Subcutaneous adipose tissue (tissue), 4 donors: ENCODE measurements around the gene IFFO2. TPM values are rescaled to one million over a fixed set of nuclear protein-coding genes. Genes with fewer than 3 reads are reported as not detected.

ENCODE experiments used
- total RNA-seq, 4 donors: library from RNA; depleted of rRNA; stranded (reverse); fragments of >200 nt; gene quantifications; one replicate each; pipeline ENCODE4 v1.1.0, GENCODE V29; 2016
- TF ChIP-seq, protein P1 (sequence below): fragments of 450-650 bp; IDR thresholded peaks from one replicate; pipeline ENCODE4 v1.5.1; 2016; ENCODE audit warnings: low read depth, mild to moderate bottlenecking, control low read depth, antibody characterized with exemption, moderate library complexity

IFFO2 gene
- total RNA-seq, 4 donors from 2014 or later: 2.0 to 12.8 (median 4.8) TPM

DNA sequence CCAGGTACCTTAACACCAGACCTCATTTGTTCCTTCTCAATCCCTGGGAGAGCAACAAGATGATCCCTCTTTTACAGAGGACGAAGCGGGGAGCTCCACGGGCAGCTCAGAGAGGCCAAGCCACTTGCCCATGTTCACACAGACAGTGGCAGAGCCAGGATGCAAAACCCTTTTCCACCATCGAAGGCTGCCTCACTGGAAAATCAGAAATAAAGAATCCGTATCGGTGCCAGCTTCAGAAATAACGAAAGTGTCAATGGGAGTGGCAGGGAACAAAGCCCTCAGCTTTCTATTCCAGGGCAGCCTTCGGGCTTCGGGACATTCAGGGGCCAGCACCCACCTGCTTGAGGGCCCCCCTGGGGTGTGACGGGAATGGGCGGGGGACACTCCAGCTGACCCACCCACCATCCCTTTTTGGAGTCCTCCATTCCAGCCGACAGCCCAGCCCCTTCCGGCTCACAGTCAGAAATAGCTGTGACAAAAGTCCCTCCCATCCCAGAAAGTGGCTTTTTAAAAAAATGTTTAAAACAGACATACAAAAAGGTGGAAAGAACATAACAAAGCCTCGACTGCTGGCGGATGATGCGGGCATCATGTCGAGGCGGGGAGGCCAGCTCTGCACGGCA lies 6.0 kb downstream of the IFFO2 start:
- TF ChIP-seq, protein P1, sequence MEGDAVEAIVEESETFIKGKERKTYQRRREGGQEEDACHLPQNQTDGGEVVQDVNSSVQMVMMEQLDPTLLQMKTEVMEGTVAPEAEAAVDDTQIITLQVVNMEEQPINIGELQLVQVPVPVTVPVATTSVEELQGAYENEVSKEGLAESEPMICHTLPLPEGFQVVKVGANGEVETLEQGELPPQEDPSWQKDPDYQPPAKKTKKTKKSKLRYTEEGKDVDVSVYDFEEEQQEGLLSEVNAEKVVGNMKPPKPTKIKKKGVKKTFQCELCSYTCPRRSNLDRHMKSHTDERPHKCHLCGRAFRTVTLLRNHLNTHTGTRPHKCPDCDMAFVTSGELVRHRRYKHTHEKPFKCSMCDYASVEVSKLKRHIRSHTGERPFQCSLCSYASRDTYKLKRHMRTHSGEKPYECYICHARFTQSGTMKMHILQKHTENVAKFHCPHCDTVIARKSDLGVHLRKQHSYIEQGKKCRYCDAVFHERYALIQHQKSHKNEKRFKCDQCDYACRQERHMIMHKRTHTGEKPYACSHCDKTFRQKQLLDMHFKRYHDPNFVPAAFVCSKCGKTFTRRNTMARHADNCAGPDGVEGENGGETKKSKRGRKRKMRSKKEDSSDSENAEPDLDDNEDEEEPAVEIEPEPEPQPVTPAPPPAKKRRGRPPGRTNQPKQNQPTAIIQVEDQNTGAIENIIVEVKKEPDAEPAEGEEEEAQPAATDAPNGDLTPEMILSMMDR: no peak

- TF ChIP-seq, protein P1: no peak
These were observed 6.6 kb downstream of the IFFO2 start for GRCh38 chr1:18949686-18950400.

GRCh38 chr1:18948913-18949685 lies 7.4 kb downstream of the IFFO2 start:
- TF ChIP-seq, protein P1: no peak

GRCh38 chr1:18948048-18948912 lies 8.2 kb downstream of the IFFO2 start:
- TF ChIP-seq, protein P1: no peak

DNA sequence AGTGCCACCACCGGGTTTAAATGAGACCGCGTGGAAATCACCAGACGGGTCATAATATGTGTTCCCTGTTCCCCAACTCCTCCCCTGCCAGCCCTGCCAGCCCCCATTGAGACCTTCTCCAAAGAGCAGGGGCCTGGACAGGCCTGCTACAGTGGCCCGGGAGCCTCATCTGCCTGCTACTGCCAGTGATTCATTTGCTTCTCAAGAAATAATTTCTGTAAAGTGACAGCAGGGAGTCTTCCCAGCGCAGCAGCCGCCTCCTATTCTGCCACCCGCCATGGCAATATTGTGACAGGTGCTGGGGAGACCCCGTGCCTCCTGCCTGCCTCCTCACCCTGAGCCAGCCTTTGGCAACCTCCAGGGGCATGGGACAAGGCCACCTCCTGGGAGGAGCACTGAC lies 8.9 kb downstream of the IFFO2 start:
- TF ChIP-seq, protein P1: no peak

- TF ChIP-seq, protein P1: no peak
These were observed 9.7 kb downstream of the IFFO2 start for GRCh38 chr1:18946550-18947381.
